ENCODE measurements around the gene MAN1A2.

Gene MAN1A2

DNA sequence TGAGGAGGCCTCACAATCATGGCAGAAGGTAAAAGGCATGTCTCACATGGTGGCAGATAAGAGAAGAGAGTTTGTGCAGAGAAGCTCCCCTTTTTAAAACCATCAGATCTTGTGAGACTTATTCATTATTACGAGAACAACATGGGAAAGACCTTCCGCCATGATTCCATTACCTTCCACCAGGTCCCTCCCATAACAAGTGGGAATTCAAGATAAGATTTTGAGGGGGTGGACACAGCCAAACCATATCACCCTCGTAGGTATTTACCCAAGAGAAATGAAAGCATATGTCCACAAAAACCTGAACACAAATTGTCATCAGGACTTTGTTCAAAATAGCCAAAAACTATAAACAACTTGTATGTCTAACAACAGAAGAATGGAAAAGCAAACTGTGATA, 192.7 kb downstream of the MAN1A2 start:
- Histone ChIP-seq H3K9ac (ENCODE audit: low read length) (no peak overlapping the region), H3K4me1 (ENCODE audit: low read length) (no peaks in the 10 kb centered on the region), H3K4me3 (ENCODE audit: low read length) (no peak overlapping the region), H3K4me2 (ENCODE audit: low read depth, low read length) (no peak overlapping the region), H2AFZ (ENCODE audit: low read length) (no peak overlapping the region), H4K20me1 (ENCODE audit: insufficient read depth, low read length) (no peaks in the 10 kb centered on the region), H3K79me2 (ENCODE audit: low read length) (no peaks in the 10 kb centered on the region), H3F3A (ENCODE audit: insufficient read depth, low read length) (no peaks in the 10 kb centered on the region), H3K9me3 (replicated peaks; ENCODE audit: insufficient read depth, low read length) (no peaks in the 10 kb centered on the region), H3K27ac (ENCODE audit: low read length) (no peak overlapping the region), H3K27me3 (replicated peaks; ENCODE audit: insufficient read depth, low read length) (no peaks in the 10 kb centered on the region), H3K9me2 (replicated peaks; ENCODE audit: insufficient read depth, low read length) (no peaks in the 10 kb centered on the region), H3K36me3 (replicated peaks; ENCODE audit: insufficient read depth, low read length) (no peaks in the 10 kb centered on the region)
- TF ChIP-seq EZH2 (optimal IDR thresholded peaks at IDR 0.05; ENCODE audit: low read depth, low read length): no peak
- TF ChIP-seq, protein P1, sequence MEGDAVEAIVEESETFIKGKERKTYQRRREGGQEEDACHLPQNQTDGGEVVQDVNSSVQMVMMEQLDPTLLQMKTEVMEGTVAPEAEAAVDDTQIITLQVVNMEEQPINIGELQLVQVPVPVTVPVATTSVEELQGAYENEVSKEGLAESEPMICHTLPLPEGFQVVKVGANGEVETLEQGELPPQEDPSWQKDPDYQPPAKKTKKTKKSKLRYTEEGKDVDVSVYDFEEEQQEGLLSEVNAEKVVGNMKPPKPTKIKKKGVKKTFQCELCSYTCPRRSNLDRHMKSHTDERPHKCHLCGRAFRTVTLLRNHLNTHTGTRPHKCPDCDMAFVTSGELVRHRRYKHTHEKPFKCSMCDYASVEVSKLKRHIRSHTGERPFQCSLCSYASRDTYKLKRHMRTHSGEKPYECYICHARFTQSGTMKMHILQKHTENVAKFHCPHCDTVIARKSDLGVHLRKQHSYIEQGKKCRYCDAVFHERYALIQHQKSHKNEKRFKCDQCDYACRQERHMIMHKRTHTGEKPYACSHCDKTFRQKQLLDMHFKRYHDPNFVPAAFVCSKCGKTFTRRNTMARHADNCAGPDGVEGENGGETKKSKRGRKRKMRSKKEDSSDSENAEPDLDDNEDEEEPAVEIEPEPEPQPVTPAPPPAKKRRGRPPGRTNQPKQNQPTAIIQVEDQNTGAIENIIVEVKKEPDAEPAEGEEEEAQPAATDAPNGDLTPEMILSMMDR (IDR thresholded peaks at IDR 0.05; ENCODE audit: low read length): no peak
- no peak for TF ChIP-seq EZH2phosphoT487 (IDR thresholded peaks at IDR 0.05; ENCODE audit: low read length)
- DNase-seq: no peak

DNA sequence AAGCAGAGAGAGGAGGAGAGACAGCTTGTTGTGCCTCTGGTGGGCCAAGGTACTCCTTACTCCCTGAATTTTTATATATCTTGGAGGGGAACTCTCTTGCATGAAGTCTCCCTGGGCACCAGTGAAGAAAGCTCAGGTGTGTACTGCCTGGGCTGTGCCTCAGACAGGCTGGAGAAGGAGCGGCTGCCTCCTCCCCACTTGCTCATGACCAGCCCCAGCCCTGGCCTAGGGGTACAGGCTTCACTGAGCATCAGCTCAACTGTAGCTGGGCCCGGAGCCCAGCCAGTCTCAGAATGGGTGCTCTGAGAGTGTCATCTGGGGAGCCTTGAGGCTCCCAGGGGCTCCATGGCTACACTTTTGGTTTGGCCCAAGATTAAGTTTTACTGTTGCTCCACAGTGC, 193.8 kb downstream of the MAN1A2 start:
- H2AFZ ChIP-seq (ENCODE audit: low read length): no peak overlapping the region
- no peaks in the 10 kb centered on the region for H3K9me2 ChIP-seq (replicated peaks; ENCODE audit: insufficient read depth, low read length)
- DNase-seq: no peak
- H3K27ac ChIP-seq (ENCODE audit: low read length): no peak overlapping the region
- no peaks in the 10 kb centered on the region for H4K20me1 ChIP-seq (ENCODE audit: insufficient read depth, low read length)
- no peaks in the 10 kb centered on the region for H3K27me3 ChIP-seq (replicated peaks; ENCODE audit: insufficient read depth, low read length)
- no peaks in the 10 kb centered on the region for H3K9me3 ChIP-seq (replicated peaks; ENCODE audit: insufficient read depth, low read length)
- no peaks in the 10 kb centered on the region for H3K79me2 ChIP-seq (ENCODE audit: low read length)
- H3K4me3 ChIP-seq (ENCODE audit: low read length): no peak overlapping the region
- H3K4me1 ChIP-seq (ENCODE audit: low read length): no peaks in the 10 kb centered on the region
- no peak overlapping the region for H3K4me2 ChIP-seq (ENCODE audit: low read depth, low read length)
- H3K36me3 ChIP-seq (replicated peaks; ENCODE audit: insufficient read depth, low read length): no peaks in the 10 kb centered on the region
- H3F3A ChIP-seq (ENCODE audit: insufficient read depth, low read length): no peaks in the 10 kb centered on the region
- H3K9ac ChIP-seq (ENCODE audit: low read length): no peak overlapping the region
- no peak for TF ChIP-seq EZH2 (optimal IDR thresholded peaks at IDR 0.05; ENCODE audit: low read depth, low read length)
- TF ChIP-seq, protein P1 (IDR thresholded peaks at IDR 0.05; ENCODE audit: low read length): no peak
- no peak for TF ChIP-seq EZH2phosphoT487 (IDR thresholded peaks at IDR 0.05; ENCODE audit: low read length)

DNA sequence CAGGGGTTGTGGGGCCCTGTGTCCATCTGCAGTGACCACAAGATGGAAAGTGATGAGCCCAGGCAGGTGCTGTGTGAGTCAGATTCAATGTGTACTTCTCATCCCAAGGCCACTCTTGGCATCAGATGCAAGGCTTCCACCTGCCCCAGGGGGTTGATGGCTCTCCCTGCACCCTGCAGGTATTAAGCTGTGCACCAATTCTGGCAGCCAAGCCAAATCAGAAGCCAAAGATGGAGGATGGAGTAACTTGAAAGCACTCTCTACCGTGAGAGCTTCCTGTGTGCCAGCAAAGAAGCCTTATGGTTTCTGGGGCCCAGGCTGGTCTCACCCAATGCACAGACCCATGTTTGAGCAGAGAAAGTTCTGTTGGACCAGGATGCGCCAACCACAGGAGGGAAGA, 194.3 kb downstream of the MAN1A2 start:
- Histone ChIP-seq H3F3A (ENCODE audit: insufficient read depth, low read length) (no peaks in the 10 kb centered on the region), H3K4me3 (ENCODE audit: low read length) (no peak overlapping the region), H3K9me3 (replicated peaks; ENCODE audit: insufficient read depth, low read length) (no peaks in the 10 kb centered on the region), H3K27ac (ENCODE audit: low read length) (no peak overlapping the region), H2AFZ (ENCODE audit: low read length) (no peak overlapping the region), H3K9ac (ENCODE audit: low read length) (no peak overlapping the region), H3K79me2 (ENCODE audit: low read length) (no peaks in the 10 kb centered on the region), H3K4me2 (ENCODE audit: low read depth, low read length) (no peak overlapping the region), H3K9me2 (replicated peaks; ENCODE audit: insufficient read depth, low read length) (no peaks in the 10 kb centered on the region), H3K36me3 (replicated peaks; ENCODE audit: insufficient read depth, low read length) (no peaks in the 10 kb centered on the region), H3K27me3 (replicated peaks; ENCODE audit: insufficient read depth, low read length) (no peaks in the 10 kb centered on the region), H4K20me1 (ENCODE audit: insufficient read depth, low read length) (no peaks in the 10 kb centered on the region), H3K4me1 (ENCODE audit: low read length) (no peaks in the 10 kb centered on the region)
- DNase-seq: no peak
- TF ChIP-seq, protein P1 (IDR thresholded peaks at IDR 0.05; ENCODE audit: low read length): no peak
- TF ChIP-seq EZH2 (optimal IDR thresholded peaks at IDR 0.05; ENCODE audit: low read depth, low read length) (no peak), EZH2phosphoT487 (IDR thresholded peaks at IDR 0.05; ENCODE audit: low read length) (no peak)

Measured in MM.1S (cell line).